Stimulated activated CD4-positive, alpha-beta T cell treated with anti-CD3 and anti-CD28 coated beads, Interleukin-12 subunit alpha, Interleukin-12 subunit beta, amount 100 ng/mL, for 24 hours (primary cell): ENCODE measurements around the gene AAR2.
A peak's percentile ranks its signal among the peaks of the same experiment; 100 is the strongest.

ENCODE experiments used
- DNase-seq, 2 experiments: peaks; one replicate each; pipeline ENCODE4 v3.0.0-alpha.2; 2020; ENCODE audit warnings: low read depth in 2 of 2

Gene AAR2

GRCh38 chr20:36235892-36236785 lies at the start of gene AAR2:
Gene AAR2, plus strand, starts transcription at chr20:36236478. Its CDS starts 3,391 bp downstream, at chr20:36239869.
- DNase-seq, result peak; percentile 76 to 77

- no peak for DNase-seq
Measured at GRCh38 chr20:36193977-36194712, 42.1 kb upstream of the AAR2 start.

DNA sequence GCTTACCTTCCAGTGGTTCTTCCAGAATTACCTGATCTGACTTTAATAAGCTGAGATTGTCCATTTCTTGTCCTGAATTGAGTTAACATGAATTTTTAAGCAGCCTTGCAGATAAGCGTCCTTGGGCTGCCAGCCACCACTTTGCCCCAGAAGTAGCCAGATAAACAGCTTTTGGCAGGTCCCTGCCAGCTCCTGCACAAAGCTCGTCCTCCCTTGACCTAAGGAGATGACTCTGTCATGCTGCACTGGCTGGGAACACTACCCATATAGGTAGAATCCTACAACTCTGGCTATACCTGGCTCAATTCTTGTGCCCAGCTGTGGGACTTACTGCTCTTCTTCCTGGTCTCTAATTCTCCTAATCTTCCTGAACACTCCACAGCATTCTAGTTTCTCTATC lies 39.6 kb upstream of the AAR2 start:
- DNase-seq, result no peak

GRCh38 chr20:36197271-36197670 lies 39.0 kb upstream of the AAR2 start:
- no peak for DNase-seq

GRCh38 chr20:36199345-36200257 lies 36.7 kb upstream of the AAR2 start:
- peak; percentile 59 to 82 for DNase-seq

DNA sequence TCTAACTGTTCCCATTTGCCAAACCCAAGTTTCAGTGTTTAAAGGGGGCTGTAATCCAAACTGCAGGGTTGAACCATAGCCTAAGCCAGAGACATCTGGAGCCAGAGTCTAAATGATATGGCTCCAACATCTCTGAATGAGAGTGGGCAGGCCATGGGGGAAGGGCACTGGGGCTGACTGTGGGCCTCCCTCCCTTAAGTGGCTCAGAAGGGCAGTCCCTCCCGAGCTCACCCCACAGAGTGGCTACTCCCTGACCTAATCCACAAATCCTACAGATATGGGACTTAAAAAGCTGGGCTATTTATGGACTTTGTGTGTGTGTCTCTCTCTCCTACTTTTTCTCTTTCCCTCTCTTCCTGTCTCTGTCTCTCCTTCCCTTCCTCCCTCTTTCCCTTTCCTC lies 35.8 kb upstream of the AAR2 start:
- no peak for DNase-seq

DNA sequence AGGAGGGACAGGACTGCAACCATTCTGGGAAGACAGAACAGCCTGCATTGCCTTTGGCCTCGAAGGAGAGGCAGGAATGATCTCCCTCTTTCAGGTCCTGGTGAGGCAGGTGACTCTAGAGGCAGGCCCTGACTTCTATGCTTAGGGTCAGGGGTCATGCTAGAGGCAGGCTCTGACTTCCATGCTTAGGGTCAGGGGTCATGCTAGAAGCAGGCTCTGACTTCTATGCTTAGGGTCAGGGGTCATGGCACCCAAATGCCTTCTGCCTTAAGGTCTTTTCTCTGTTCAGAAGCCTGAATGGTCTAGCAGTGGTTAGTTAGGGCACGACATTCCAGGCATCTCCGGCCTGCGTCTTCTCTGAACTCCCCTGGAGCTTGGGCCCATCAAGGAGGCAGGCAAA lies 35.1 kb upstream of the AAR2 start:
- DNase-seq, result no peak

GRCh38 chr20:36202891-36203338 lies 33.4 kb upstream of the AAR2 start:
- peak; percentile 58 to 70 for DNase-seq

GRCh38 chr20:36203861-36204260 lies 32.4 kb upstream of the AAR2 start:
- no peak for DNase-seq

DNA sequence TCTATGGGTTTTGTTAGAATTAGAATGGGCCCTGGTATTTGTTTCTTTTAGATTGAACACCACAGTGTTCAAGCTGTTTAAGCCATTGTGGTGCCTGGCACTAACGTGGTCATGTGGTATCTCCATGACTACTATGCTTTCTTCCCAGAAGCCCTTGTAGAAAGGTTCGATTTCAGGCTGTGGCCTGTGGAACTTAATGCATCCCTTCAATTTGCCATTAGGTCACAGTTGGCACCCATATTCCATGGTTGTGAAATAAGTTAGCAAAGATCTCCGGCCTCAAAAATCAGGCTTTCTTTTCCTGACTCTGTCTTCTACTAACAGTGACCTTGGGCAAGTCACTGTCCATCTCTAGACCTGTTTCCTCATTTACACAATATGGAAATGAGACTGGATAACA lies 31.3 kb upstream of the AAR2 start:
- DNase-seq, result no peak

GRCh38 chr20:36206068-36206467 lies 30.2 kb upstream of the AAR2 start:
- no peak for DNase-seq

- DNase-seq, result no peak
Measured at GRCh38 chr20:36206641-36207040, 29.6 kb upstream of the AAR2 start.

DNA sequence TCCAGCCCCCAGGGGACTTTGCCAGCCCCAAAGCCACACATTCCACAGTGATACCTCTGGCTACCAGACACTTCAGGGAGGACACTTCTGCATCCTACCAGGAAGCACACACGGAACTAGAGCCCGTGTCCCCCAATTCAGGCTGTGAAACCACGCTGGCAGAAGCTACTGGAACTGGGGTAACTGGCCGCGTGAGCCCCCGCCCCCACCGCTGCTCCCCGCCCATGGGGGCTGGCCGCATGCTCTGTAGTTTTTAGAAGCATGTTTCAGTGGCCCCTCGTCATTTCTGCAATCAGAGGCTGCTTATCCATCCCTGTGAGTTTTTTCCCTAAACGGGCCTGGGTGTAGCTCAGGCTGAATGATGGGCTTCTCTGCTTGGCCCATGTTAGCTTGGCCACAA lies 28.7 kb upstream of the AAR2 start:
- DNase-seq, result no peak

DNA sequence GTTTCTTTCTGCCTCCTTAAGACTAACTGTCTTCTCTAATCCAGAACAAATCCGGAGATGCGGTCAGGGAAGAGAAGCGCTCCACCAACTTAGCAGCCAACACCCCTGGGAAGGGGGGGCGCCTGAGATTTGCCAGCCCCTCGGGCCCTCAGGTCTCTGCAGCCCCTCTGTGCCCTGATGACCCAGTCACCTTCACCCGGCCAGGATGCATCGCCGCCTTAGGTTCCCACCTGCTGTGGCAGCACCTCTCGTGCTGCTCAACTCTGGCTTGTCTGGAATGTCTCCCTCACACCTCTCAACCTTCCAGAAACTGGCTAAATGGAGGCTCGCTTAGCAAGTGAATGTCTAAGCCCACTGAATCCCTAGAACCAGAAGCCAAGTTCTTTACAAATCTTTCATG lies 28.0 kb upstream of the AAR2 start:
- no peak for DNase-seq

DNA sequence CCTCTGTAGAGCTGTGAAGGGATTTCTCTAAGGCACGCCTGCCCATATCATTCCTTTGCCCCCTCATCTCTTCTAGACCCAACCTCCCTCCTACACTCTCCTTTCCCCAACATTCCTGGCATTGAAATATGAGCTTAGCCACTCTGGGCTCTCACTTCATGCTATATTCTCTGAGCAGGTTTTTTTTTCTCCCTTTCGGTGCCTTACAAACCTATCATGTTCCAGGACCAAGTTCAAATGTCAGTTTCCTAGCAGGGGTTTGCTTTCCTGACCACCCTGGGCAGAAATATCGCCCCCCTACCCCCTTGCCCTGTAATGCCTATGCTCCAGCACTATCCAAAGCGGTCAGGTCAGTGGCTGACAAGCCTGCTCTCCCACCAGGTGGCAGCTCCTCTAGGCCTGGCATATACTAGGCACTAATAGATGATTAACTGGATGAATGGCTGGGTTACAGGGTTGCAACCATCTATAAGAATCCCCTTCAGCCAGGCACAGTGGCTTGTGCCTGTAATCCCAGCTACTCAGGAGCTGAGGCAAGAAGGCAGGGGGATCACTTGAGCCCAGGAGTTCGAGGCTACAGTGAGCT lies 25.7 kb upstream of the AAR2 start:
- DNase-seq, result no peak

DNA sequence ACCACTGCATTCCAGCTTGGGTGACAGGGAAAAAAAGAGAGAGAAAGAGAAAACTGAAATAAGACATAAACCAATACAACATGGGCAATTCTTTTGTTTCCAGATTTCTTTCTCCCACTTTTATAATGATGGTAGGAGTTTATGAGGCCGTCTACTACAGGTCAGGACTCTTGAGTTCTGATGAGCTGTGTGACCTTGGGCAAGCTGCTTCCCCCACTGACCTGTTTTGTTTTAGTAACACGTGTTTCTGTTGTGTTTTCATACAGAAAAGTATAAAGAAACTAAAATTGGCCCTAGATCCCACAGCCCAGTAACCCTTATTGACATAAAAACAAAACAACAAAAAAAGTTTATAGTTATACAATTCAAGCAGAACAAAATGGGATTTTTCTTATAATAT lies 22.9 kb upstream of the AAR2 start:
- no peak for DNase-seq

GRCh38 chr20:36214684-36215256 lies 21.5 kb upstream of the AAR2 start:
- DNase-seq, result no peak

DNA sequence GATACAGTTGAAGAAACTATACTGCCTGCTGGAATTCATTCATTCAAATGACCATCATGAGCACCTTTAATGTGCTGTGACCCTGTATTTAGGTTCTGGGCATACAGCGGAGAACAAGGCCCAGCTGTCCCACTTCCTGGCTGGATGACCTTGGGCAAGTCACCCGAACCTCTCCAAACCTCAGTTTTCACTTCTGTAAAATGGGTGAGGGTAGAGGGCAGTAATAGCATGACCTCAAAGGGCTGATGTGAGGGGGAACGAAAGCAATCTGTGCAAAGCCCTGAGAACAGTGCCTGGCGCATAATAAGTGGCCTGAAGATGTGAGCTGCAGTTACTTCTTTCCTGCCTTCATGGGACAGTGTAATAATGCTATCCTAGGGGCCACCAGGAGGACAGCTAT lies 20.5 kb upstream of the AAR2 start:
- no peak for DNase-seq

GRCh38 chr20:36216314-36217025 lies 19.8 kb upstream of the AAR2 start:
- no peak for DNase-seq

DNA sequence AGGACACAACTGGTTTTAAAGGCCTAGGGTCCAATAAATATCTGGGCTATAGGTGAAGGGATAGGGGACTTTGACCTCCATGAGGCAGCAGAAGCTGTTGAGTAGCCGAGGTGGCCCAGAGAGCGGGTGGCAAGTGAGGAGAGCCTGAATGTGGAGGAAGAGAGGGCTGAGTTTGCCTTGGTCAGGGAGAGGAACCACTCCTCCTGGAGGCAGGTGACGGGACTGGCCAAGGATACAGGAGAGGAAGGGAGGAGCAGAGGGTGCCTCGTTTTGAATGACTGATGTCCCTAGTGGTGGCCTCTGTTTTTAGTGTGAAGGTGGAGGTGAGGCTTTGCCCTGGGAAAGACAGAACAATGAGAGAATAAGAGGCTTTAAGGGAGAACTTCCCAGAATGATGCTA lies 19.1 kb upstream of the AAR2 start:
- DNase-seq, result no peak
